Measurements from ENCODE around the gene AP3S1.

AP3S1 gene

DNA sequence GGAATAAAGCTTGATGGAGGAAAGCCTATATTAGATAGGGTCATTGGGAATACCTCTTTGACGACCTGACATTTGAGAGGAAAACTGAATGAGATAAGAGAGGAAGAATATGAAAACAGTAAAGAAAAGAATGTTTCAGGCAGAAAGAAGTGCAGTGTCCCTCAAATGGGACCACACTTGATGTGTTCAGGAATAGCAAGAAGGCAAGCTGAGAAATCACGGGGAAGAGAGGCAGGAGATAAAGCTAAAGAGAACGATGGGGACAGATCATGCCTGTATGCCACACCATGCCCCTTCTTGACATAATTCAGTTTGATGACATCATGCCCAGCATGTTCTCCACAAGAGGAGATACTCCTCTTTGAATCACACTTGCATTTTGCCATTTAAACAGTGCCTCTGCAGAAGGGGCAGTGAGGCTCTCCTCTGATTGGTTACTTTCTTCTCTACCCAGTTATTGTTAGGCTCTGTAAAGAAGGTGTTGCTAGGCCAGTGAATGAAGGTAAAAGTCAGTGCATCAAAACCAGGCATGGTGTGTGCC, 7.6 kb downstream of the AP3S1 start:
- TF ChIP-seq, protein P1, sequence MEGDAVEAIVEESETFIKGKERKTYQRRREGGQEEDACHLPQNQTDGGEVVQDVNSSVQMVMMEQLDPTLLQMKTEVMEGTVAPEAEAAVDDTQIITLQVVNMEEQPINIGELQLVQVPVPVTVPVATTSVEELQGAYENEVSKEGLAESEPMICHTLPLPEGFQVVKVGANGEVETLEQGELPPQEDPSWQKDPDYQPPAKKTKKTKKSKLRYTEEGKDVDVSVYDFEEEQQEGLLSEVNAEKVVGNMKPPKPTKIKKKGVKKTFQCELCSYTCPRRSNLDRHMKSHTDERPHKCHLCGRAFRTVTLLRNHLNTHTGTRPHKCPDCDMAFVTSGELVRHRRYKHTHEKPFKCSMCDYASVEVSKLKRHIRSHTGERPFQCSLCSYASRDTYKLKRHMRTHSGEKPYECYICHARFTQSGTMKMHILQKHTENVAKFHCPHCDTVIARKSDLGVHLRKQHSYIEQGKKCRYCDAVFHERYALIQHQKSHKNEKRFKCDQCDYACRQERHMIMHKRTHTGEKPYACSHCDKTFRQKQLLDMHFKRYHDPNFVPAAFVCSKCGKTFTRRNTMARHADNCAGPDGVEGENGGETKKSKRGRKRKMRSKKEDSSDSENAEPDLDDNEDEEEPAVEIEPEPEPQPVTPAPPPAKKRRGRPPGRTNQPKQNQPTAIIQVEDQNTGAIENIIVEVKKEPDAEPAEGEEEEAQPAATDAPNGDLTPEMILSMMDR (IDR thresholded peaks at IDR 0.05; ENCODE audit: low read length, missing control alignments): no peak
- H3K4me3 ChIP-seq (replicated peaks; ENCODE audit: low read depth, low read length): no peak overlapping the region
- DNase-seq (ENCODE audit: low read depth): no peak

GRCh38 chr5:115850744-115851416, 9.1 kb downstream of the AP3S1 start:
- TF ChIP-seq, protein P1 (IDR thresholded peaks at IDR 0.05; ENCODE audit: low read length, missing control alignments): no peak
- DNase-seq (ENCODE audit: low read depth): peak; percentile 77
- H3K4me3 ChIP-seq (replicated peaks; ENCODE audit: low read depth, low read length): no peak overlapping the region

GRCh38 chr5:115854139-115854538, 12.4 kb downstream of the AP3S1 start:
- H3K4me3 ChIP-seq (replicated peaks; ENCODE audit: low read depth, low read length): no peak overlapping the region
- TF ChIP-seq, protein P1 (IDR thresholded peaks at IDR 0.05; ENCODE audit: low read length, missing control alignments): no peak
- DNase-seq (ENCODE audit: low read depth): no peak

GRCh38 chr5:115855959-115856358, 14.2 kb downstream of the AP3S1 start:
- DNase-seq (ENCODE audit: low read depth): peak; percentile 66
- H3K4me3 ChIP-seq (replicated peaks; ENCODE audit: low read depth, low read length): no peak overlapping the region
- TF ChIP-seq, protein P1 (IDR thresholded peaks at IDR 0.05; ENCODE audit: low read length, missing control alignments): no peak

GRCh38 chr5:115857057-115857479, 15.3 kb downstream of the AP3S1 start:
- DNase-seq (ENCODE audit: low read depth): no peak
- H3K4me3 ChIP-seq (replicated peaks; ENCODE audit: low read depth, low read length): no peak overlapping the region
- TF ChIP-seq, protein P1 (IDR thresholded peaks at IDR 0.05; ENCODE audit: low read length, missing control alignments): no peak

DNA sequence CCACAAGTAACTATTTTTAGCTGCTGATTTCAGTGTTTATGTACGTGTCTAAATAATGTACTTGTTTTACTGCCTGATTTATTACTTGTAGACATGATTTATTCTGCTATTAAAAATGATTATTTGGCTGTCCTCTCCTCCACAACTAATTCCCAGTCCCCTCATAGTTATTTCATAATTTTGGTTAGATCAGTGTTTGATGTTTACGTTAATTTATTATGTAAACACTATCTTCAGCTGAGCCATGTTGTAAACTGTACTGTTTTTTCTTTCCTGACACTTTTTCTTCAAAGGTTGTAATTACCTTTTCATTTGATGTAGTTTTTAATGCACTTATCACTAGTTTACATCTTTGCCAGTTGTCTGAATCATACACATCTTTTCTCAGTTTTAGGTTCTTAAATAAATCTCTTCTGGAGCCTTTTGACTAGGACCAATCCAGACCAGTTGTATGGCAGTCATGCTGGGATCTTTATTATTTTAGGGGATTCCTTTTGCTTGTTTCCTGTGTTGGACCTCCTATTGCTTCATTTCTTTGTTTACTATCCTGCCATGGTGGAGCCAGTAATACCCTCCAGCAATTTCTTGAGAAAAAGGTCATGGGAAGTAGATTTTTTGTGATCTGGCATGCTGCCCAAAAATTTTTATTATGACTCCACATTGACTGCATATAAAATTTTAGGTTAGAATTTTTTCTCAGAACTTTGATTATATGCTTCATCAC, 16.1 kb downstream of the AP3S1 start:
- TF ChIP-seq, protein P1 (IDR thresholded peaks at IDR 0.05; ENCODE audit: low read length, missing control alignments): no peak
- no peak overlapping the region for H3K4me3 ChIP-seq (replicated peaks; ENCODE audit: low read depth, low read length)
- DNase-seq (ENCODE audit: low read depth): peak; percentile 66

Measured in fibroblast of pulmonary artery (primary cell).